OCI-LY3 (cell line): Measurements from ENCODE around the gene DOCK1.

ENCODE experiments used
- H2AFZ ChIP-seq: fragments of 200-600, 300-600 bp; shearing (Covaris generic); 2 replicates; pipeline ENCODE4 v1.6.0; 2014; ENCODE audit warnings: antibody characterized with exemption, low read depth, low read length
- H3K27ac ChIP-seq: fragments of 200-600, 300-600 bp; sonication (generic); 2 replicates; pipeline ENCODE4 v1.5.1; 2014; ENCODE audit warnings: mild to moderate bottlenecking, low read length, moderate library complexity, mixed read lengths
- H3K27me3 ChIP-seq: fragments of 200-600, 300-600 bp; sonication (generic); 2 replicates; pipeline ENCODE4 v1.6.1; 2014; ENCODE audit warnings: low read depth, low read length, mixed read lengths
- H3K36me3 ChIP-seq: fragments of 200-600, 300-600 bp; sonication (generic); replicated peaks from 2 replicates; pipeline ENCODE3; 2014; ENCODE audit warnings: low read depth, low read length, mixed read lengths
- H3K4me1 ChIP-seq: fragments of 300-600, 200-600 bp; sonication (generic); 2 replicates; pipeline ENCODE4 v1.6.1; 2014; ENCODE audit warnings: low read length, mixed read lengths
- H3K4me2 ChIP-seq: fragments of 200-600, 300-600 bp; sonication (generic); 2 replicates; pipeline ENCODE4 v1.6.1; 2014; ENCODE audit warnings: low read length, mixed read lengths
- H3K4me3 ChIP-seq: fragments of 300-600, 200-600 bp; sonication (generic); 2 replicates; pipeline ENCODE4 v1.5.1; 2014; ENCODE audit warnings: antibody characterized with exemption, mild to moderate bottlenecking, low read length, moderate library complexity
- H3K79me2 ChIP-seq: fragments of 300-600, 200-600 bp; shearing (Covaris generic); 2 replicates; pipeline ENCODE4 v1.6.1; 2014; ENCODE audit warnings: mild to moderate bottlenecking, low read length, mixed read lengths
- H3K9ac ChIP-seq: fragments of 300-600, 200-600 bp; shearing (Covaris generic); 2 replicates; pipeline ENCODE4 v1.6.0; 2014; ENCODE audit warnings: mild to moderate bottlenecking, low read length, moderate library complexity
- H3K9me3 ChIP-seq: fragments of 200-600, 300-600 bp; shearing (Covaris generic); 2 replicates; pipeline ENCODE4 v1.6.1; 2014; ENCODE audit warnings: low read length, mixed read lengths; ENCODE audit not compliant: insufficient read depth
- H4K20me1 ChIP-seq: fragments of 200-600, 300-600 bp; sonication (generic); 2 replicates; pipeline ENCODE4 v1.6.1; 2016; ENCODE audit warnings: low read length, mixed read lengths; ENCODE audit not compliant: insufficient read depth
- EZH2phosphoT487 ChIP-seq: fragments of 200-600 bp; shearing (Covaris generic); IDR thresholded peaks from 2 replicates; pipeline ENCODE4 v1.6.1; 2018; ENCODE audit warnings: antibody characterized with exemption, mixed run types, low read depth
- TF ChIP-seq, protein P1 (sequence below): fragments of 200-600, 300-600 bp; sonication (generic); IDR thresholded peaks from 2 replicates; pipeline ENCODE4 v1.5.1; 2014; ENCODE audit warnings: antibody characterized with exemption, low read length, low read depth

Gene DOCK1

DNA sequence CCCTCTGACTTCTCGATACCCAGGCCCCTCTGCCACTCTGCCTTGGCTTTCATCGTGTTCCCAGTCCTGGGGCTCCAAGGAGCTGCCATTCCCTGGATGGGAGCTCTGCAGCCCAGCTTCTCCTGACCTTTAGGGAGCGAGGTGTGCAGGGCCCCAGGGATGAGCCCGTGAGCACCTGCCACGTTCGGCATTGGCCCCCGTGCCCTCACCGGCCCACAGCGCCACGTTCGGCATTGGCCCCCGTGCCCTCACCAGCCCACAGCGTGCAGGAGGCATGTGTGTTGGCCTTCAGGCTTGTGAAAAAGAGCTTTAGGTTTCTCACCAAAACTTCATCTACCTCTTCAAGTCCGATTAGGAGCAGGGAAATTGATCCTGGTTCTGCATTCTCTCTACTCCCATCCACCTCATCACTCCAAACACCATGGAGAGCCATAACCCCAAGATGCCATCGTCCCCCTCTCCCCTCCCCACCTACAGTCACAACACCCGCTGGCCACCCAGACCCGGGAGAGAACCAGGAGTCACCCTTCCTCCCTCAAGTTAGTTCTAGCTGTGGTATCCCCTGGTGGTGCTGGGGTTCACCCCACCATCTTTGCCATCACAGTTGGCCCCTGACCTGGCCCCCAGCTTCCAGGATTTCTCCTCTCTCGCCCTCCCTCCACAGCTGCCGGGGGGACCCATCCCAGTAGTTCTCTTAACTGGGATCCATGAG is 524.5 kb downstream of the DOCK1 start:
- H3K4me2 ChIP-seq = no peak overlapping the region
- H3K36me3 ChIP-seq = no peaks in the 10 kb centered on the region
- H3K9me3 ChIP-seq = no peaks in the 10 kb centered on the region
- no peak overlapping the region for H3K9ac ChIP-seq
- H3K79me2 ChIP-seq = no peaks in the 10 kb centered on the region
- no peak overlapping the region for H2AFZ ChIP-seq
- no peaks in the 10 kb centered on the region for H3K27me3 ChIP-seq
- TF ChIP-seq EZH2phosphoT487 = no peak
- TF ChIP-seq, protein P1, sequence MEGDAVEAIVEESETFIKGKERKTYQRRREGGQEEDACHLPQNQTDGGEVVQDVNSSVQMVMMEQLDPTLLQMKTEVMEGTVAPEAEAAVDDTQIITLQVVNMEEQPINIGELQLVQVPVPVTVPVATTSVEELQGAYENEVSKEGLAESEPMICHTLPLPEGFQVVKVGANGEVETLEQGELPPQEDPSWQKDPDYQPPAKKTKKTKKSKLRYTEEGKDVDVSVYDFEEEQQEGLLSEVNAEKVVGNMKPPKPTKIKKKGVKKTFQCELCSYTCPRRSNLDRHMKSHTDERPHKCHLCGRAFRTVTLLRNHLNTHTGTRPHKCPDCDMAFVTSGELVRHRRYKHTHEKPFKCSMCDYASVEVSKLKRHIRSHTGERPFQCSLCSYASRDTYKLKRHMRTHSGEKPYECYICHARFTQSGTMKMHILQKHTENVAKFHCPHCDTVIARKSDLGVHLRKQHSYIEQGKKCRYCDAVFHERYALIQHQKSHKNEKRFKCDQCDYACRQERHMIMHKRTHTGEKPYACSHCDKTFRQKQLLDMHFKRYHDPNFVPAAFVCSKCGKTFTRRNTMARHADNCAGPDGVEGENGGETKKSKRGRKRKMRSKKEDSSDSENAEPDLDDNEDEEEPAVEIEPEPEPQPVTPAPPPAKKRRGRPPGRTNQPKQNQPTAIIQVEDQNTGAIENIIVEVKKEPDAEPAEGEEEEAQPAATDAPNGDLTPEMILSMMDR = no peak
- H3K4me3 ChIP-seq = no peak overlapping the region
- no peaks in the 10 kb centered on the region for H3K4me1 ChIP-seq
- H4K20me1 ChIP-seq = no peaks in the 10 kb centered on the region
- H3K27ac ChIP-seq = no peak overlapping the region

DNA sequence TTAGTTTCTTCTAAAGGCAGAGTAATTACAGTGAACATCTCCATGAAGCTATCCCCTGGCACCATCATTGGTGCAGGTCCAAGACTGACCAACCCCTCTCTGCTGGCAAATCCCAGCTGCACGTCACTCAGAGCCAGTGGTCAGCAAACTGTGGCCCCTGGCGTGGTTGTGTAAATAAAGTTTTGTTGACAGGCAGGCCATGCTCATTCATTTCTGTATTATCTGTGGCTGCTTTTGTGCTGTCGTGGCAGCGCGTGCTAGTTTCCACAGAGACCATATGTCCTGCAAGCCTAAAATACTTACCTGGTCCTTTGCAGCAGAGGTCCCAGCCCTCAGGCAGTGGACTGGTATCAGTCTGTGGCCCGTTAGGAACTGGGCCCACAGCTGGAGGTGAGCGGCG is 526.3 kb downstream of the DOCK1 start:
- H3K4me1 ChIP-seq = no peaks in the 10 kb centered on the region
- TF ChIP-seq EZH2phosphoT487 = no peak

DNA sequence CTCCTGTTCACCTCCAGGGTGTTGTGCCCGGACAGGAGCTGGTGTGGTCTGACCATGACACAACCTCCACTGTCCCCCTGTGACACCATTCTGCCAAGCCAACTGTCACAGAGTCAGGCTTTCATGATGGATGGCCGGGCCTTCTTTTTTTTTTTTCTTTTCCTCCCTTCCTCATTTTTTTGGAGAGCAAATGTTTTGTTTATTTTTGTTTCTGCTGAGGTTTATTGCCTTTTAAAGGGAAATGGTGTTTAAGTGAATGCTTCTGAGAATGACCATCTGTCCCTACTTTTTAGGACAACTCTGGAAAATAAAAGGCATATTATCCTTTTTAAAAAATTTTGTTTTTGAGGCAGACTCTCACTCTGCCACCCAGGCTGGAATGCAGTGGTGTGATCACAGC is 528.8 kb downstream of the DOCK1 start:
- H3K36me3 ChIP-seq = no peaks in the 10 kb centered on the region
- H4K20me1 ChIP-seq = no peaks in the 10 kb centered on the region
- H3K4me3 ChIP-seq = no peak overlapping the region
- no peak overlapping the region for H2AFZ ChIP-seq
- H3K4me2 ChIP-seq = no peak overlapping the region
- no peak overlapping the region for H3K27ac ChIP-seq
- TF ChIP-seq, protein P1 = no peak
- TF ChIP-seq EZH2phosphoT487 = no peak
- no peaks in the 10 kb centered on the region for H3K27me3 ChIP-seq
- H3K4me1 ChIP-seq = no peaks in the 10 kb centered on the region
- no peaks in the 10 kb centered on the region for H3K9me3 ChIP-seq
- no peak overlapping the region for H3K9ac ChIP-seq
- no peaks in the 10 kb centered on the region for H3K79me2 ChIP-seq

More for the DNA sequence above, 526.3 kb downstream of the DOCK1 start:
- no peak overlapping the region for H3K27ac ChIP-seq
- H3K79me2 ChIP-seq = no peaks in the 10 kb centered on the region
- no peak overlapping the region for H2AFZ ChIP-seq
- H3K9ac ChIP-seq = no peak overlapping the region
- no peaks in the 10 kb centered on the region for H4K20me1 ChIP-seq
- no peaks in the 10 kb centered on the region for H3K9me3 ChIP-seq
- H3K4me2 ChIP-seq = no peak overlapping the region
- no peaks in the 10 kb centered on the region for H3K36me3 ChIP-seq
- H3K4me3 ChIP-seq = no peak overlapping the region
- no peaks in the 10 kb centered on the region for H3K27me3 ChIP-seq

DNA sequence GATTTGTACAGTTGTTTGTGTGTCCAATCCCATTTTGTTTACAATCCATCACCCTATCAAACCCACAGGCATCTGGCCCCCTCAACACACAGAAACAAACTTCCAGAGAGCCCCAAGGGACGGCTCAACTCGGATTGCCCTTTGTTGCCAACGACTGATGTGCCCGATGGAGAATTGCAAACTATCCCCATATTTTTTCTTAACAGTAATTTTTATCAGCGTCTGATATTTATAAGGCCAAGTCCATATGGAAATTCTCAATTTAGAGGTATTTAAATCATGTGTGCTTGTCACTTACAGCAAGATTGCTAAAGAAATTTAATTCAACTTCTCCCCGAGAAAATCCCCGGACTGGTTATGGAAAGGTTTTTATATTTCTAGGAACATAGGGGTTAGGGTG is 530.0 kb downstream of the DOCK1 start:
- no peak overlapping the region for H3K9ac ChIP-seq
- no peak overlapping the region for H3K27ac ChIP-seq
- no peaks in the 10 kb centered on the region for H3K4me1 ChIP-seq
- H3K79me2 ChIP-seq = no peaks in the 10 kb centered on the region
- no peaks in the 10 kb centered on the region for H3K9me3 ChIP-seq
- H3K27me3 ChIP-seq = no peaks in the 10 kb centered on the region
- H4K20me1 ChIP-seq = no peaks in the 10 kb centered on the region
- no peak overlapping the region for H2AFZ ChIP-seq
- H3K36me3 ChIP-seq = no peaks in the 10 kb centered on the region
- TF ChIP-seq EZH2phosphoT487 = no peak
- TF ChIP-seq, protein P1 = no peak
- H3K4me3 ChIP-seq = no peak overlapping the region
- no peak overlapping the region for H3K4me2 ChIP-seq
